CD14-positive monocyte (primary cell): ENCODE measurements around the gene MYH10. TPM values are rescaled to one million over a fixed set of nuclear protein-coding genes. Genes with fewer than 3 reads are reported as not detected.

Experiments
- DNase-seq, 3 donors: peaks; one replicate each; pipeline ENCODE4 v3.0.0-alpha.2; 2011 to 2022
- H2AFZ ChIP-seq: 2 replicates; pipeline ENCODE4 v1.6.0; 2012; ENCODE audit warnings: mild to moderate bottlenecking, low read depth, low read length, inconsistent platforms; ENCODE audit not compliant: insufficient read depth, poor library complexity, severe bottlenecking
- H3K27ac ChIP-seq, 2 donors: 1 replicate in 1 of 2; 2 replicates in 1 of 2; pipeline ENCODE4 v1.5.1; 2012 to 2013; ENCODE audit warnings: low read length in 2 of 2, control low read depth in 1 of 2, inconsistent platforms in 1 of 2, low read depth in 1 of 2, mild to moderate bottlenecking in 1 of 2
- H3K27me3 ChIP-seq, 2 donors: one replicate each; pipeline versions ENCODE4 v1.6.0 to v1.6.1; 2011 to 2013; ENCODE audit warnings: low read length in 2 of 2; ENCODE audit not compliant: control insufficient read depth in 2 of 2, insufficient read depth in 2 of 2
- H3K36me3 ChIP-seq, 2 donors: replicated peaks in 1 of 2; 1 replicate in 1 of 2; 2 replicates in 1 of 2; pipeline versions ENCODE4 v1.5.1 to v1.6.1; 2012 to 2013; ENCODE audit warnings: low read length in 2 of 2, control low read depth in 1 of 2, inconsistent platforms in 1 of 2, mild to moderate bottlenecking in 1 of 2; ENCODE audit not compliant: insufficient read depth in 2 of 2, control insufficient read depth in 1 of 2
- H3K4me1 ChIP-seq, 2 donors: 1 replicate in 1 of 2; 2 replicates in 1 of 2; pipeline versions ENCODE4 v1.5.1 to v1.6.1; 2012 to 2013; ENCODE audit warnings: low read length in 2 of 2, control low read depth in 1 of 2, inconsistent platforms in 1 of 2, mild to moderate bottlenecking in 1 of 2, moderate library complexity in 1 of 2; ENCODE audit not compliant: insufficient read depth in 2 of 2, control insufficient read depth in 1 of 2
- H3K4me2 ChIP-seq: replicated peaks from 2 replicates; pipeline ENCODE3; 2012; ENCODE audit warnings: low read length, moderate library complexity, mild to moderate bottlenecking; ENCODE audit not compliant: poor library complexity, severe bottlenecking; ENCODE audit errors: extremely low read depth
- H3K4me3 ChIP-seq, 3 experiments: fragments of 200-600 bp in 1 of 3; sonication (generic) in 1 of 3; replicated peaks in 1 of 3; 1 replicate in 2 of 3; 2 replicates in 1 of 3; pipeline ENCODE4 v1.5.1; 2011 to 2013; ENCODE audit warnings: low read length in 3 of 3, mild to moderate bottlenecking in 3 of 3, control low read depth in 2 of 3, low read depth in 2 of 3, inconsistent platforms in 1 of 3, moderate library complexity in 1 of 3
- H3K79me2 ChIP-seq: 2 replicates; pipeline ENCODE4 v1.6.0; 2012; ENCODE audit warnings: mild to moderate bottlenecking, control low read depth, inconsistent platforms, low read length, moderate library complexity; ENCODE audit not compliant: insufficient read depth
- H3K9ac ChIP-seq: 2 replicates; pipeline ENCODE4 v1.6.0; 2017; ENCODE audit warnings: low read length, mild to moderate bottlenecking; ENCODE audit not compliant: insufficient read depth, poor library complexity, severe bottlenecking
- H3K9me3 ChIP-seq, 2 donors: replicated peaks in 1 of 2; 1 replicate in 1 of 2; 2 replicates in 1 of 2; pipeline versions ENCODE4 v1.5.1 to v1.6.1; 2012 to 2013; ENCODE audit warnings: low read length in 2 of 2, control low read depth in 1 of 2; ENCODE audit not compliant: control insufficient read depth in 1 of 2, insufficient read depth in 1 of 2
- H4K20me1 ChIP-seq: 2 replicates; pipeline ENCODE4 v1.6.0; 2012; ENCODE audit warnings: mild to moderate bottlenecking, low read length, control low read depth, moderate library complexity; ENCODE audit not compliant: insufficient read depth
- H3K27ac Mint-ChIP-seq, 7 donors: one replicate each; pipeline ENCODE4 v1.8.0; 2020; ENCODE audit warnings: mild to moderate bottlenecking in 7 of 7, mixed read lengths in 7 of 7, moderate library complexity in 6 of 7, inconsistent platforms in 2 of 7
- H3K27me3 Mint-ChIP-seq, 3 donors: one replicate each; pipeline ENCODE4 v1.8.0; 2021 to 2022; ENCODE audit warnings: low read depth in 3 of 3, mild to moderate bottlenecking in 3 of 3, mixed read lengths in 3 of 3, moderate library complexity in 3 of 3, inconsistent platforms in 1 of 3
- H3K36me3 Mint-ChIP-seq, 2 donors: one replicate each; pipeline ENCODE4 v1.8.0; 2020; ENCODE audit warnings: mixed read lengths in 2 of 2, inconsistent platforms in 1 of 2, mild to moderate bottlenecking in 1 of 2
- H3K4me1 Mint-ChIP-seq: one replicate; pipeline ENCODE4 v1.8.0; 2020; ENCODE audit warnings: mild to moderate bottlenecking, mixed read lengths
- H3K4me3 Mint-ChIP-seq, 2 donors: one replicate each; pipeline ENCODE4 v1.8.0; 2020; ENCODE audit warnings: mild to moderate bottlenecking in 2 of 2, mixed read lengths in 2 of 2, moderate library complexity in 1 of 2
- H3K9me3 Mint-ChIP-seq, 7 donors: one replicate each; pipeline ENCODE4 v1.8.0; 2020 to 2022; ENCODE audit warnings: mixed read lengths in 7 of 7, mild to moderate bottlenecking in 6 of 7, moderate library complexity in 6 of 7, inconsistent platforms in 2 of 7
- WGBS: methylation state at CpG from one replicate; pipeline ENCODE4 v1.1.5; 2013; ENCODE audit warnings: missing lambda C conversion rate; ENCODE audit not compliant: insufficient coverage; 5-methylcytosine and 5-hydroxymethylcytosine counted together
- intact Hi-C, 2 donors: fragments of 100-400 bp; cut with micrococcal nuclease; formaldehyde crosslinking; loops; one replicate each; pipeline versions ENCODE4 v1.15.0 to v1.15.1; 2023
- polyA plus RNA-seq, 3 donors: library from polyadenylated mRNA; depleted of rRNA in 1 of 3; unstranded in 2 of 3; stranded (reverse) in 1 of 3; fragments of 300-500 nt in 2 of 3; fragments of >200 nt in 1 of 3; fragmentation: Illumina TruSeq in 2 of 3; gene quantifications; 1 replicate in 2 of 3; 2 replicates in 1 of 3; pipeline ENCODE4 v1.2.3, GENCODE V29; 2012 to 2021
- TF ChIP-seq, protein P1 (sequence below): fragments of 200-600 bp; IDR thresholded peaks from one replicate; pipeline ENCODE4 v1.8.0; 2022; ENCODE audit warnings: antibody characterized with exemption, mild to moderate bottlenecking

The MYH10 gene
- polyA plus RNA-seq, 3 donors = 0.42 to 0.65 TPM; not detected in 1

GRCh38 chr17:8585911-8586310 lies 44.6 kb downstream of the MYH10 start:
- no peak overlapping the region for H3K27ac ChIP-seq
- H2AFZ ChIP-seq = no peak overlapping the region
- intact Hi-C loops = no loop called here
- H3K36me3 ChIP-seq = no peaks in the 10 kb centered on the region
- H3K4me1 Mint-ChIP-seq = no peaks in the 10 kb centered on the region
- no peaks in the 10 kb centered on the region for H3K36me3 Mint-ChIP-seq
- H3K27ac Mint-ChIP-seq = peak overlapping the region in 1 of 7 donors; percentile 15
- no peak overlapping the region for H3K4me2 ChIP-seq
- no peak for DNase-seq
- H3K4me1 ChIP-seq = no peaks in the 10 kb centered on the region
- no peaks in the 10 kb centered on the region for H3K9me3 ChIP-seq
- H3K79me2 ChIP-seq = no peaks in the 10 kb centered on the region
- no CpG with 5 or more reads among the region's 1 CpG for WGBS
- H3K9me3 Mint-ChIP-seq = peaks cover 0 to 3% (median 0%) of the 10 kb centered on the region in 7 donors
- no peaks in the 10 kb centered on the region for H4K20me1 ChIP-seq
- TF ChIP-seq, protein P1, sequence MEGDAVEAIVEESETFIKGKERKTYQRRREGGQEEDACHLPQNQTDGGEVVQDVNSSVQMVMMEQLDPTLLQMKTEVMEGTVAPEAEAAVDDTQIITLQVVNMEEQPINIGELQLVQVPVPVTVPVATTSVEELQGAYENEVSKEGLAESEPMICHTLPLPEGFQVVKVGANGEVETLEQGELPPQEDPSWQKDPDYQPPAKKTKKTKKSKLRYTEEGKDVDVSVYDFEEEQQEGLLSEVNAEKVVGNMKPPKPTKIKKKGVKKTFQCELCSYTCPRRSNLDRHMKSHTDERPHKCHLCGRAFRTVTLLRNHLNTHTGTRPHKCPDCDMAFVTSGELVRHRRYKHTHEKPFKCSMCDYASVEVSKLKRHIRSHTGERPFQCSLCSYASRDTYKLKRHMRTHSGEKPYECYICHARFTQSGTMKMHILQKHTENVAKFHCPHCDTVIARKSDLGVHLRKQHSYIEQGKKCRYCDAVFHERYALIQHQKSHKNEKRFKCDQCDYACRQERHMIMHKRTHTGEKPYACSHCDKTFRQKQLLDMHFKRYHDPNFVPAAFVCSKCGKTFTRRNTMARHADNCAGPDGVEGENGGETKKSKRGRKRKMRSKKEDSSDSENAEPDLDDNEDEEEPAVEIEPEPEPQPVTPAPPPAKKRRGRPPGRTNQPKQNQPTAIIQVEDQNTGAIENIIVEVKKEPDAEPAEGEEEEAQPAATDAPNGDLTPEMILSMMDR = no peak
- peaks cover 0 to 3% of the 10 kb centered on the region in 2 donors for H3K27me3 ChIP-seq
- no peak overlapping the region for H3K9ac ChIP-seq
- H3K4me3 ChIP-seq = no peak overlapping the region
- H3K27me3 Mint-ChIP-seq = peaks cover 1 to 12% (median 7%) of the 10 kb centered on the region in 3 donors
- no peak overlapping the region for H3K4me3 Mint-ChIP-seq

DNA sequence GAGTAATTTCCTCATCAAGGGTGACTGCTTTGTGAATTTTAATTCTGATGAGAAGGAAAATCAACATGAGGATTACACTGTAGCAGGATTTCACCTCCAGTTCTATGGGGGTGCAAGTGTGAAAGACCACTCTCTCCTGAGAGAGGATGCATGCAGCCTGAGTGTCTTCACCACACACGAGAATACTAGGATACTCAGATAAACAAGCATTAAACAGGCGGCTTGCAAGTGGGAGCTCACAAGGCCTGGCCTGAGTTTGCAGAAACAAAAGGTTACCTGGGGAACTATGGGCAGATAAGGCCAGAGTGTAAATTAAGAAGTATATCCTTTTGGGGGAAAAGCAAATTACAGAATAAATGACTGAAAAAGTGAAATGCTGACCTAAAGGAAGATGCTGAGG lies 46.6 kb downstream of the MYH10 start:
- Mint-ChIP-seq H3K9me3 (peaks cover 0 to 3% (median 0%) of the 10 kb centered on the region in 7 donors), H3K4me3 (no peak overlapping the region), H3K4me1 (no peaks in the 10 kb centered on the region), H3K27me3 (peaks cover 1 to 9% (median 7%) of the 10 kb centered on the region in 3 donors), H3K27ac (no peak overlapping the region), H3K36me3 (no peaks in the 10 kb centered on the region)
- H3K27ac ChIP-seq = no peak overlapping the region
- H2AFZ ChIP-seq = no peak overlapping the region
- no peak overlapping the region for H3K9ac ChIP-seq
- intact Hi-C loops = no loop called here
- WGBS = no CpG with 5 or more reads among the region's 2 CpGs
- TF ChIP-seq, protein P1 = no peak
- DNase-seq = no peak
- no peak overlapping the region for H3K4me3 ChIP-seq
- no peaks in the 10 kb centered on the region for H4K20me1 ChIP-seq
- H3K79me2 ChIP-seq = no peaks in the 10 kb centered on the region
- no peaks in the 10 kb centered on the region for H3K36me3 ChIP-seq
- no peaks in the 10 kb centered on the region for H3K4me1 ChIP-seq
- H3K9me3 ChIP-seq = no peaks in the 10 kb centered on the region
- peaks cover 0 to 3% of the 10 kb centered on the region in 2 donors for H3K27me3 ChIP-seq
- no peak overlapping the region for H3K4me2 ChIP-seq
